DND-41 (cell line): ENCODE measurements around the gene KSR1.
"Not testable (repeated sequence)": the region's sequence is repeated elsewhere in the genome, so short reads cannot be mapped to it uniquely, and the experiment has no call there.

Experiments
- ATAC-seq: fragments of 200-7000 bp; cut with Tn5 transposase; 3 replicates; pipeline ENCODE4 v1.9.1; 2021; ENCODE audit warnings: low read depth; ENCODE audit not compliant: insufficient read depth
- DNase-seq: peaks from one replicate; pipeline ENCODE4 v3.0.0-alpha.2; 2020
- H2AFZ ChIP-seq: 2 replicates; pipeline ENCODE4 v1.6.0; 2012; ENCODE audit warnings: low read depth, low read length
- H3K27ac ChIP-seq: 2 replicates; pipeline ENCODE4 v1.5.1; 2012; ENCODE audit warnings: low read length, inconsistent platforms
- H3K27me3 ChIP-seq: fragments of 200-600 bp; sonication (generic); 2 replicates; pipeline ENCODE4 v1.6.0; 2012; ENCODE audit warnings: low read length, mild to moderate bottlenecking, inconsistent platforms; ENCODE audit not compliant: insufficient read depth, poor library complexity
- H3K36me3 ChIP-seq: 2 replicates; pipeline ENCODE4 v1.5.1; 2012; ENCODE audit warnings: low read length, inconsistent platforms; ENCODE audit not compliant: insufficient read depth
- H3K4me1 ChIP-seq: 2 replicates; pipeline ENCODE4 v1.5.1; 2012; ENCODE audit warnings: mild to moderate bottlenecking, low read length; ENCODE audit not compliant: insufficient read depth
- H3K4me2 ChIP-seq: 2 replicates; pipeline ENCODE4 v1.6.0; 2012; ENCODE audit warnings: mild to moderate bottlenecking, moderate library complexity, low read length, inconsistent platforms; ENCODE audit not compliant: insufficient read depth
- H3K4me3 ChIP-seq, 2 experiments: fragments of 200-600 bp in 1 of 2; shearing (Covaris generic) in 1 of 2; 2 replicates each; pipeline ENCODE4 v1.5.1; 2012 to 2016; ENCODE audit warnings: inconsistent platforms in 2 of 2, low read length in 2 of 2, mild to moderate bottlenecking in 2 of 2, low read depth in 1 of 2, moderate library complexity in 1 of 2
- H3K79me2 ChIP-seq: 2 replicates; pipeline ENCODE4 v1.6.0; 2012; ENCODE audit warnings: low read length, inconsistent platforms; ENCODE audit not compliant: insufficient read depth
- H3K9ac ChIP-seq: 2 replicates; pipeline ENCODE4 v1.6.0; 2012; ENCODE audit warnings: low read depth, mild to moderate bottlenecking, inconsistent platforms, low read length, moderate library complexity
- H3K9me3 ChIP-seq: 2 replicates; pipeline ENCODE4 v1.5.1; 2012; ENCODE audit warnings: low read length, moderate library complexity, mild to moderate bottlenecking, inconsistent platforms; ENCODE audit not compliant: insufficient read depth, severe bottlenecking
- H4K20me1 ChIP-seq: 2 replicates; pipeline ENCODE4 v1.6.0; 2012; ENCODE audit warnings: low read length; ENCODE audit not compliant: insufficient read depth
- CTCF ChIP-seq: IDR thresholded peaks from 2 replicates; pipeline ENCODE4 v1.5.1; 2012; ENCODE audit warnings: borderline replicate concordance, low read length, moderate library complexity, mild to moderate bottlenecking; ENCODE audit not compliant: poor library complexity, severe bottlenecking; ENCODE audit errors: extremely low read depth
- EZH2 ChIP-seq: IDR thresholded peaks from 3 replicates; pipeline ENCODE4 v1.6.1; 2012; ENCODE audit warnings: borderline replicate concordance, low read depth, mild to moderate bottlenecking, moderate library complexity, low read length, inconsistent platforms; ENCODE audit not compliant: severe bottlenecking

KSR1 gene

GRCh38 chr17:27464431-27464830 lies 8.2 kb downstream of the KSR1 start:
- ATAC-seq (no peak), DNase-seq (no peak)
- no peak overlapping the region for H3K4me2 ChIP-seq
- no peak overlapping the region for H3K27ac ChIP-seq
- H3K9me3 ChIP-seq = no peaks in the 10 kb centered on the region
- H4K20me1 ChIP-seq = peaks cover 4% of the 10 kb centered on the region; the same call in 1 of the 2 replicates
- no peaks in the 10 kb centered on the region for H3K27me3 ChIP-seq
- no peak overlapping the region for H3K9ac ChIP-seq
- H3K36me3 ChIP-seq = no peaks in the 10 kb centered on the region
- no peak overlapping the region for H3K4me3 ChIP-seq
- no peak for TF ChIP-seq CTCF
- H3K79me2 ChIP-seq = no peaks in the 10 kb centered on the region
- no peaks in the 10 kb centered on the region for H3K4me1 ChIP-seq
- no peak overlapping the region for H2AFZ ChIP-seq

DNA sequence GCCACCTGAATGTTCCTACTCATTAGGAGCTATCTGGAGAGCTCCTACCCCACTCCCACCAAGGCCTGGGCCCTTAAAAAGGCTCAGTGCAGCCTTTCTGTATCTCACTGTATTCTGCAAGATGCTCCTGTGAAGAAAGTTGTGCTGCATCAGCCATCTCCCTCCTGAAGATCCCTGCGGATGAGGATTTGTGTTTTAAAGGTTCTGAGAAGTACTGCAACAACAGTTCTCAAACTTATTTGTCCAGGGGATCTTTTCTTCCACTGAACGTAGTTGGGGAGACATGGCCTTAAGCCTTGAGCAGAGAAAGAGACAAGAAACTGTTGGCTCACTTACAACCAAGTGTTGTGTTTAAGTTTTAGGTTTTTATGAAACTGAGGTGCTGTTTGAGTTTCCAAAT lies 9.6 kb downstream of the KSR1 start:
- H3K9ac ChIP-seq, H3K4me2 ChIP-seq, H3K36me3 ChIP-seq, H3K4me3 ChIP-seq, H3K79me2 ChIP-seq, H4K20me1 ChIP-seq, H3K9me3 ChIP-seq, H3K27me3 ChIP-seq, H2AFZ ChIP-seq, DNase-seq, H3K27ac ChIP-seq, ATAC-seq, H3K4me1 ChIP-seq: not testable (repeated sequence)

GRCh38 chr17:27466376-27466742 lies 10.1 kb downstream of the KSR1 start:
- Histone ChIP-seq H3K9me3 (no peaks in the 10 kb centered on the region), H3K79me2 (no peaks in the 10 kb centered on the region), H3K4me2 (no peak overlapping the region), H3K27ac (no peak overlapping the region), H3K4me1 (no peaks in the 10 kb centered on the region), H4K20me1 (no peaks in the 10 kb centered on the region), H3K9ac (no peak overlapping the region), H3K27me3 (no peaks in the 10 kb centered on the region), H3K4me3 (no peak overlapping the region), H2AFZ (no peak overlapping the region), H3K36me3 (no peaks in the 10 kb centered on the region)
- no peak for TF ChIP-seq CTCF
- 0 out of 3 replicates have a peak, but pooled peaks have one; percentile 33 for ATAC-seq
- no peak for DNase-seq

- Histone ChIP-seq H3K36me3 (no peaks in the 10 kb centered on the region), H3K9ac (no peak overlapping the region), H3K4me3 (no peak overlapping the region), H3K79me2 (no peaks in the 10 kb centered on the region), H3K9me3 (no peaks in the 10 kb centered on the region), H3K4me1 (no peaks in the 10 kb centered on the region), H2AFZ (no peak overlapping the region), H3K27me3 (no peaks in the 10 kb centered on the region), H3K27ac (no peak overlapping the region), H3K4me2 (no peak overlapping the region), H4K20me1 (no peaks in the 10 kb centered on the region)
- DNase-seq = no peak
- ATAC-seq = no peak
- no peak for TF ChIP-seq CTCF
- TF ChIP-seq EZH2 = no peak
These were observed 10.6 kb downstream of the KSR1 start for GRCh38 chr17:27466743-27467375.
